Head of caudate nucleus (tissue), 42 donors: ENCODE data around the gene ILF3.

Source experiments
- DNase-seq, 42 donors: peaks; one replicate each; pipeline versions ENCODE4 v3.0.0 to v3.0.0-alpha.2; 2020 to 2021; ENCODE audit warnings: mixed read lengths in 7 of 42
- intact Hi-C: fragments of 100-400 bp; cut with DNase I; formaldehyde crosslinking; loops from one replicate; pipeline ENCODE4 v1.15.0; 2022

Gene ILF3

GRCh38 chr19:10690341-10690781 lies 36.2 kb downstream of the ILF3 start:
- intact Hi-C loops, result loop anchor here (5.0 kb wide), 1 partner anchor 33 kb away; no protein-coding TSS in a partner anchor
- no peak for DNase-seq

- intact Hi-C loops, result loop anchor here (5.0 kb wide), 1 partner anchor 34 kb away; no protein-coding TSS in a partner anchor
- DNase-seq, result no peak
Measured at GRCh38 chr19:10691178-10691881, 37.2 kb downstream of the ILF3 start.

- intact Hi-C loops, result loop anchor here (5.0 kb wide), 1 partner anchor 35 kb away; no protein-coding TSS in a partner anchor
- no peak for DNase-seq
Measured at GRCh38 chr19:10691883-10692282, 37.7 kb downstream of the ILF3 start.

- DNase-seq, result no peak
- intact Hi-C loops, result loop anchor here (5.0 kb wide), 1 partner anchor 35 kb away; no protein-coding TSS in a partner anchor
Measured at GRCh38 chr19:10692673-10693264, 38.6 kb downstream of the ILF3 start.

GRCh38 chr19:10694706-10695307 lies 40.7 kb downstream of the ILF3 start:
- DNase-seq, result no peak
- intact Hi-C loops, result loop anchor here (5.0 kb wide), 1 partner anchor 38 kb away; no protein-coding TSS in a partner anchor

GRCh38 chr19:10695401-10696398 lies 41.6 kb downstream of the ILF3 start:
- intact Hi-C loops, result no loop called here
- DNase-seq, result peak; percentile 81 to 96 (median 91)

GRCh38 chr19:10699650-10700335 lies 45.6 kb downstream of the ILF3 start:
- intact Hi-C loops, result no loop called here
- peak in 36 of 42 donors; percentile 30 to 84 (median 64) for DNase-seq

GRCh38 chr19:10701955-10702525 lies 47.9 kb downstream of the ILF3 start:
- peak in 4 of 42 donors; percentile 21 to 42 (median 28) for DNase-seq
- intact Hi-C loops, result no loop called here

- intact Hi-C loops, result no loop called here
Measured at GRCh38 chr19:10706990-10707389, 52.8 kb downstream of the ILF3 start.

GRCh38 chr19:10707440-10707839 lies 53.3 kb downstream of the ILF3 start:
- DNase-seq, result no peak
- intact Hi-C loops, result no loop called here

More at GRCh38 chr19:10706990-10707389, 52.8 kb downstream of the ILF3 start:
- DNase-seq, result no peak

- intact Hi-C loops, result no loop called here
- DNase-seq, result no peak
Measured at GRCh38 chr19:10708291-10708690, 54.1 kb downstream of the ILF3 start.

GRCh38 chr19:10712045-10712444 lies 57.9 kb downstream of the ILF3 start:
- no peak for DNase-seq
- intact Hi-C loops, result loop anchor here (10.0 kb wide), 2 partner anchors 123 to 153 kb away; partner anchors contain the start of gene TMED1

- no peak for DNase-seq
- intact Hi-C loops, result loop anchor here (10.0 kb wide), 2 partner anchors 122 to 152 kb away; partner anchors contain the start of gene TMED1
Measured at GRCh38 chr19:10712754-10713153, 58.6 kb downstream of the ILF3 start.

- intact Hi-C loops, result loop anchor here (10.0 kb wide), 2 partner anchors 121 to 151 kb away; partner anchors contain the start of gene TMED1
- DNase-seq, result no peak
Measured at GRCh38 chr19:10713317-10713716, 59.2 kb downstream of the ILF3 start.

- intact Hi-C loops, result loop anchor here (2.0 to 10.0 kb wide), 3 partner anchors 52 to 148 kb away; partner anchors contain the start of gene TMED1
- no peak for DNase-seq
Measured at GRCh38 chr19:10717054-10717355, 62.9 kb downstream of the ILF3 start.

- intact Hi-C loops, result loop anchor here (2.0 to 10.0 kb wide), 3 partner anchors 51 to 147 kb away; partner anchors contain the start of gene TMED1
- peak; percentile 98 to 100 (median 99) for DNase-seq
Measured at GRCh38 chr19:10717356-10718204, 63.4 kb downstream of the ILF3 start, which contains the start of gene DNM2. DNM2 (plus strand) TSS chr19:10718079; CDS start chr19:10718243, 164 bp downstream.
